ENCODE measurements around the gene CLECL1. TPM values are rescaled to one million over a fixed set of nuclear protein-coding genes. Genes with fewer than 3 reads are reported as not detected.

CLECL1 gene
- total RNA-seq, 4 donors from 2014 or later, result 0.83 TPM; not detected in 3

DNA sequence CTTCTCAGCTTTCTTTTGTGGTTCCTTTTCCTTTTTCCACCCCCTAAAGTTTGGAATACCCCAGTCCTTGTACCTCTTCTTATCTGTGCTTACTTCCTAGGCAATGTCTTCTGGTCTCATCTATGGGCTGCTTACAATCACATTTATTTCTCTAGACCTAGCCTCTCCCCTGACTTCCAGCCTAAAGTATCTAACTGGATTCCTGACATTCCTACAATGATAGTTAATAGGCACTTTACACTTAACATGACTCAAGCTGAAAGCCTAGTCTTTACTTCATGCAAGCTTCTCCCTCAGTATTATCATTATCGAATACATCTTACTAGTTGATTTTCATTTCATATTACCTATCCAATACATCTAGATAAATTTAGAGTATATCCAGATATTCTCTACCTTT, 21.2 kb downstream of the CLECL1 start:
- Histone ChIP-seq H3K9me3 (no peaks in the 10 kb centered on the region), H3K27ac (replicated peaks in 1 of 4) (no peak overlapping the region), H3K4me1 (peaks cover 0 to 7% (median 0%) of the 10 kb centered on the region in 4 donors), H3K36me3 (no peaks in the 10 kb centered on the region), H3K27me3 (peaks cover 0 to 3% (median 0%) of the 10 kb centered on the region in 4 donors), H3K4me3 (no peak overlapping the region)
- 92% methylated on average over 1 of the region's 1 CpG for WGBS
- DNase-seq (ENCODE audit: extremely low spot score), result no peak
- intact Hi-C loops (cut with DNase I), result no loop called here
- TF ChIP-seq CTCF (IDR thresholded peaks at IDR 0.05) (no peak), POLR2AphosphoS5 (IDR thresholded peaks at IDR 0.05) (no peak), EP300 (IDR thresholded peaks at IDR 0.05) (no peak), POLR2A (IDR thresholded peaks at IDR 0.05; ENCODE audit: low read depth) (no peak)

DNA sequence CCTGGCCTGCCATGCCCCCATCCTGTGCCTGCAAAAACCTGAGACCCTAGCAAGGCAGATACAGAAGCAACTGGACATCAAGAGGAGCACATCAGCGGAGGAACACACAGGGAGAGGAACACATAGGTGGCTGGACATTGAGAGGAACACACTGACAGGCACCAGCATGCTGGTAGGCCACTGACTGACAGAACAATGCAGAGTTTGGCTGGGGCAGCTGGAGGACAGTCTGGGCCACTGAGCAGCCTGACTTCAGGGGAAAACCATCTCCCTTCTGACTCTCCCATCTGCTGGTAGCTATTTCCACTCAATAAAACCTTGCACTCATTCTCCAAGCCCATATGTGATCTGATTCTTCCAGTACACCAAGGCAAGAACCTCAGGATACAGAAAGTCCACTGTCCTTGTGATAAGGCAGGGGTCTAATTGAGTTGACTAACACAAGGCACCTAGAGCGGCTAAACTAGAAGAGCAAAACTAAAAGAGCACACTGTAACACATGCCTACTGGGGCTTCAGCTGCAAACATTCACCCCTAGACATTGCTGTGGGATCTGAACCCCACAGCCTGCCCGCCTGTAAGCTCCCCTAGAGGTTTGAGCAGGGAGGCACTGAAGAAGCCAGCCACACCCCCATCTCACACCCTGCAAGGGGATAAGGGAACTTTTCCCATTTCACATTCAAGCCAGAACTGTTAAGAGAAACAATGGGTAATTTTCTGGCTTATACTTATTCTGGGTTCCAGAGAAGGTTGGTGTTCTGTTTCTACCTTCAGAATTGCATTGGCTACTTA, 22.1 kb downstream of the CLECL1 start:
- WGBS, result 96% methylated on average over 3 of the region's 3 CpGs
- Histone ChIP-seq H3K4me1 (peaks cover 0 to 7% (median 0%) of the 10 kb centered on the region in 4 donors), H3K27ac (replicated peaks in 1 of 4) (no peak overlapping the region), H3K36me3 (no peaks in the 10 kb centered on the region), H3K4me3 (no peak overlapping the region), H3K27me3 (peaks cover 0 to 3% (median 0%) of the 10 kb centered on the region in 4 donors), H3K9me3 (no peaks in the 10 kb centered on the region)
- no peak for TF ChIP-seq EP300 (IDR thresholded peaks at IDR 0.05)
- no peak for TF ChIP-seq POLR2A (IDR thresholded peaks at IDR 0.05; ENCODE audit: low read depth)
- TF ChIP-seq POLR2AphosphoS5 (IDR thresholded peaks at IDR 0.05), result no peak
- no peak for TF ChIP-seq CTCF (IDR thresholded peaks at IDR 0.05)
- DNase-seq (ENCODE audit: extremely low spot score), result no peak
- intact Hi-C loops (cut with DNase I), result no loop called here

DNA sequence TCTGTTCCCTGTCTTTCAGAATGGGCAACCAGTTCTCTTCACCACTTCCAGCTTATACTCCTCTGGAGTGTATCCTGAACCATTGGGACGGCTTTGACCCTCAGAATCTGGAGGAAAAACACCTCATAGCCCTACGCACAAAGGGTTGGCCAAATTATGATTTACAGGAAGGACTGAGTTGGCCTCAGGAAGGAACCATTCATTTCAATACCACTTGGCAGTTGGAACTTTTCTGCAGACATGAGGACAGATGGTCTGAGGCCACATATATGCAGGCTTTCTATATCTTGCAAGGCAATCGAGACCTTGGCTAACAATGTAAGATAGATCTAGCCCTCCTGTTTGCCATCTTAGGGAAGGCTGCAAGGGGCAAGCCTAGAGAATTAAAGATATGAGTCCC, 24.0 kb downstream of the CLECL1 start:
- no peak for DNase-seq (ENCODE audit: extremely low spot score)
- Histone ChIP-seq H3K4me3 (no peak overlapping the region), H3K4me1 (peaks cover 0 to 7% (median 0%) of the 10 kb centered on the region in 4 donors), H3K27me3 (peaks cover 0 to 3% (median 0%) of the 10 kb centered on the region in 4 donors), H3K9me3 (no peaks in the 10 kb centered on the region), H3K36me3 (no peaks in the 10 kb centered on the region), H3K27ac (replicated peaks in 1 of 4) (no peak overlapping the region)
- TF ChIP-seq POLR2AphosphoS5 (IDR thresholded peaks at IDR 0.05) (no peak), POLR2A (IDR thresholded peaks at IDR 0.05; ENCODE audit: low read depth) (no peak), EP300 (IDR thresholded peaks at IDR 0.05) (no peak), CTCF (IDR thresholded peaks at IDR 0.05) (no peak)
- WGBS, result 87% methylated on average over 3 of the region's 3 CpGs
- intact Hi-C loops (cut with DNase I), result loop anchor here (5.0 kb wide), 2 partner anchors 77 to 377 kb away; no protein-coding TSS in a partner anchor

DNA sequence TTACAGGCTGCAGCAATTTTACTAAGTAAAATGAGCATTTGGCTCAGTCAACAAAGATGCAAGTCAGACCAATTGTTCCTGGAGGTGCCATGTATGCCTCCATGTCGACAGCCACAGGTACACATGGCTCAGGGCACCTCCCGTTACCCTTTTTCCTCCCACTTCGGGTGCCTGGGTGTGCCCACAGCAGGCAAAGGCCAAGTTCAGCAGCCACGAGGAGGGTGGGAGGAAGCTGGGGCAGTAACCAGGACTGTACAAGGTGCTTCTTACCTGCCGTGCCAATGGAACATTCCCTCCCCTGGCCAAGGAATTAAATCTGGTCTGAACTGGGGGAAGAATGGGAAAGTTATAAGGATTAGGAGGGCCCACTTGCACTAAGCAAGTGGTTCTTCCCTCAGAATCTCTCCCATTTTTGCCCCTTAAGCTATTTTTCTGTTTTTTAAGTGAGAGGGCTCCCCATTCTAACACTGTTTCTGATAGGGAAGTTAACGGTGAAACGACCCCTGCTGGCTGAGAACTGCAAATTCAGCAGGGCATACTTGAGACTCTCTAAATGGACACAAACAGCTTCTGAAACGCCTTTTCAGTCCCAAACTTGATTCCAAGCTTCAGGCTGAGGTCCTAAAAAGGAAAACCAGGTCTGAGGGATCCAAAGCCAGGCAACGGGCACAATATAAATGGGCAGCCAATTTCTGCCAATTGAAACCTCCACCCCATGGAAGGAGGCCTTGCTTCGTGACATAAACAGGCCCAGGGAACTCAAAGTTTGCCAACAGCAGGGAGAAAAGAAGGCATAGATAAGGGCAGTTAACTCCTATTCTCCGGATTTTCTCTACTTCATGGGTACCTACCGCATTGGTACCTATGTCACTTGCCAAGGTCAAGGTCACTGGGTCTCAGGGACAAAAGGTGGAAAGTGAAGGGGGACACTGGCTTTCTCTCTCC, 24.8 kb downstream of the CLECL1 start:
- Histone ChIP-seq H3K36me3 (no peaks in the 10 kb centered on the region), H3K4me1 (peaks cover 0 to 7% (median 0%) of the 10 kb centered on the region in 4 donors), H3K27me3 (peaks cover 0 to 3% (median 0%) of the 10 kb centered on the region in 4 donors), H3K9me3 (no peaks in the 10 kb centered on the region), H3K27ac (replicated peaks in 1 of 4) (no peak overlapping the region), H3K4me3 (no peak overlapping the region)
- 54% methylated on average over 12 of the region's 12 CpGs for WGBS
- no peak for DNase-seq (ENCODE audit: extremely low spot score)
- TF ChIP-seq POLR2AphosphoS5 (IDR thresholded peaks at IDR 0.05) (no peak), CTCF (IDR thresholded peaks at IDR 0.05) (peak; percentile 62 to 82 (median 71)), POLR2A (IDR thresholded peaks at IDR 0.05; ENCODE audit: low read depth) (no peak), EP300 (IDR thresholded peaks at IDR 0.05) (no peak)
- intact Hi-C loops (cut with DNase I), result loop anchor here (5.0 kb wide), 2 partner anchors 76 to 376 kb away; no protein-coding TSS in a partner anchor
